ENCODE data around the gene HOXB3.

Gene HOXB3

GRCh38 chr17:48589831-48590606, at the start of gene HOXB3:
Gene HOXB3 (minus strand): TSS chr17:48590241. CDS start chr17:48552474, 37,767 bp downstream.
- DNase-seq (ENCODE audit: low read depth in 2 of 2): no peak

GRCh38 chr17:48639136-48639535, 49.1 kb upstream of the HOXB3 start:
- no peak for DNase-seq (ENCODE audit: low read depth in 2 of 2)

GRCh38 chr17:48637323-48638260, 47.6 kb upstream of the HOXB3 start:
- DNase-seq (ENCODE audit: low read depth in 2 of 2): no peak

- DNase-seq (ENCODE audit: low read depth in 2 of 2): peak; percentile 29 to 56
Observed at GRCh38 chr17:48636177-48637018, 46.4 kb upstream of the HOXB3 start.

- DNase-seq (ENCODE audit: low read depth in 2 of 2): no peak
Observed at GRCh38 chr17:48634493-48635208, 44.6 kb upstream of the HOXB3 start.

- DNase-seq (ENCODE audit: low read depth in 2 of 2): no peak
Observed at GRCh38 chr17:48633266-48633677, 43.2 kb upstream of the HOXB3 start.

- DNase-seq (ENCODE audit: low read depth in 2 of 2): no peak
Observed at GRCh38 chr17:48632579-48633265, 42.7 kb upstream of the HOXB3 start.

- DNase-seq (ENCODE audit: low read depth in 2 of 2): no peak
Observed at GRCh38 chr17:48631693-48632578, 41.9 kb upstream of the HOXB3 start.

- no peak for DNase-seq (ENCODE audit: low read depth in 2 of 2)
Observed at GRCh38 chr17:48630925-48631692, 41.1 kb upstream of the HOXB3 start.

GRCh38 chr17:48630009-48630924, 40.2 kb upstream of the HOXB3 start:
- DNase-seq (ENCODE audit: low read depth in 2 of 2): no peak

- no peak for DNase-seq (ENCODE audit: low read depth in 2 of 2)
Observed at GRCh38 chr17:48629411-48629759, 39.3 kb upstream of the HOXB3 start.

- no peak for DNase-seq (ENCODE audit: low read depth in 2 of 2)
Observed at GRCh38 chr17:48628649-48629410, 38.8 kb upstream of the HOXB3 start.

- no peak for DNase-seq (ENCODE audit: low read depth in 2 of 2)
Observed at GRCh38 chr17:48627623-48628521, 37.8 kb upstream of the HOXB3 start.

GRCh38 chr17:48627118-48627597, 37.1 kb upstream of the HOXB3 start:
- DNase-seq (ENCODE audit: low read depth in 2 of 2): no peak

- peak; percentile 52 to 70 for DNase-seq (ENCODE audit: low read depth in 2 of 2)
Observed at GRCh38 chr17:48626245-48627117, 36.4 kb upstream of the HOXB3 start, which contains the start of gene HOXB9. Gene HOXB9 (minus strand): TSS chr17:48626358. CDS start chr17:48626269, 89 bp downstream.

Measured in stimulated activated CD8-positive, alpha-beta memory T cell treated with anti-CD3 and anti-CD28 coated beads, Interleukin-7, amount 100 ng/mL, for 4 hours (primary cell).